Hippocampal formation (tissue), 2 donors: ENCODE results near the gene GLRX2.
"Not testable (repeated sequence)": the region's sequence is repeated elsewhere in the genome, so short reads cannot be mapped to it uniquely, and the experiment has no call there.

Experiments used
- DNase-seq, 2 donors: peaks; one replicate each; lab custom pipeline; 2025; lab: John Stamatoyannopoulos, UW

GLRX2 gene

GRCh38 chr1:193065954-193066353 is 39.3 kb downstream of the GLRX2 start:
- DNase-seq, result no peak

- DNase-seq, result no peak
Measured at GRCh38 chr1:193062698-193063463, 42.3 kb downstream of the GLRX2 start.

- peak in 1 of 2 donors; percentile 8 for DNase-seq
Measured at GRCh38 chr1:193060938-193061337, 44.3 kb downstream of the GLRX2 start.

GRCh38 chr1:193060406-193060805 is 44.8 kb downstream of the GLRX2 start:
- DNase-seq, result no peak

GRCh38 chr1:193060115-193060403 is 45.2 kb downstream of the GLRX2 start:
- no peak for DNase-seq

- DNase-seq, result peak; percentile 96 to 98
Measured at GRCh38 chr1:193059282-193060114, 45.7 kb downstream of the GLRX2 start, which contains the start of the genes RO60 and UCHL5. RO60 (plus strand) TSS chr1:193059612; CDS start chr1:193069055, 9,443 bp downstream. UCHL5 (minus strand) TSS chr1:193059360; CDS start chr1:193059260, 100 bp downstream.

GRCh38 chr1:193058529-193059281 is 46.5 kb downstream of the GLRX2 start:
- peak in 1 of 2 donors; percentile 2 for DNase-seq

GRCh38 chr1:193054169-193054675 is 51.0 kb downstream of the GLRX2 start:
- DNase-seq, result no peak

GRCh38 chr1:193048913-193049312 is 56.3 kb downstream of the GLRX2 start:
- DNase-seq, result not testable (repeated sequence)
